CD4-positive, alpha-beta T cell treated with Interleukin-4 for 4 hours (primary cell): ENCODE measurements around the gene SLC22A8.
A peak's percentile ranks its signal among the peaks of the same experiment; 100 is the strongest.
"Not testable (repeated sequence)": the region's sequence is repeated elsewhere in the genome, so short reads cannot be mapped to it uniquely, and the experiment has no call there.

Experiments used
- DNase-seq: peaks from one replicate; pipeline ENCODE4 v3.0.0-alpha.2; 2020

The SLC22A8 gene, protein sequence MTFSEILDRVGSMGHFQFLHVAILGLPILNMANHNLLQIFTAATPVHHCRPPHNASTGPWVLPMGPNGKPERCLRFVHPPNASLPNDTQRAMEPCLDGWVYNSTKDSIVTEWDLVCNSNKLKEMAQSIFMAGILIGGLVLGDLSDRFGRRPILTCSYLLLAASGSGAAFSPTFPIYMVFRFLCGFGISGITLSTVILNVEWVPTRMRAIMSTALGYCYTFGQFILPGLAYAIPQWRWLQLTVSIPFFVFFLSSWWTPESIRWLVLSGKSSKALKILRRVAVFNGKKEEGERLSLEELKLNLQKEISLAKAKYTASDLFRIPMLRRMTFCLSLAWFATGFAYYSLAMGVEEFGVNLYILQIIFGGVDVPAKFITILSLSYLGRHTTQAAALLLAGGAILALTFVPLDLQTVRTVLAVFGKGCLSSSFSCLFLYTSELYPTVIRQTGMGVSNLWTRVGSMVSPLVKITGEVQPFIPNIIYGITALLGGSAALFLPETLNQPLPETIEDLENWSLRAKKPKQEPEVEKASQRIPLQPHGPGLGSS

GRCh38 chr11:63015521-63016215, at the start of gene SLC22A8:
SLC22A8 (minus strand) TSS chr11:63015841; CDS start chr11:63014958, 883 bp downstream.
- DNase-seq = no peak

- not testable (repeated sequence) for DNase-seq
These were observed 30.6 kb upstream of the SLC22A8 start for GRCh38 chr11:63046203-63046602.

- DNase-seq = no peak
These were observed 27.0 kb upstream of the SLC22A8 start for GRCh38 chr11:63042596-63042995.

GRCh38 chr11:63032457-63032856, 16.8 kb upstream of the SLC22A8 start:
- DNase-seq = no peak

- peak; percentile 68 for DNase-seq
These were observed 8.4 kb upstream of the SLC22A8 start for GRCh38 chr11:63023841-63024648.

DNA sequence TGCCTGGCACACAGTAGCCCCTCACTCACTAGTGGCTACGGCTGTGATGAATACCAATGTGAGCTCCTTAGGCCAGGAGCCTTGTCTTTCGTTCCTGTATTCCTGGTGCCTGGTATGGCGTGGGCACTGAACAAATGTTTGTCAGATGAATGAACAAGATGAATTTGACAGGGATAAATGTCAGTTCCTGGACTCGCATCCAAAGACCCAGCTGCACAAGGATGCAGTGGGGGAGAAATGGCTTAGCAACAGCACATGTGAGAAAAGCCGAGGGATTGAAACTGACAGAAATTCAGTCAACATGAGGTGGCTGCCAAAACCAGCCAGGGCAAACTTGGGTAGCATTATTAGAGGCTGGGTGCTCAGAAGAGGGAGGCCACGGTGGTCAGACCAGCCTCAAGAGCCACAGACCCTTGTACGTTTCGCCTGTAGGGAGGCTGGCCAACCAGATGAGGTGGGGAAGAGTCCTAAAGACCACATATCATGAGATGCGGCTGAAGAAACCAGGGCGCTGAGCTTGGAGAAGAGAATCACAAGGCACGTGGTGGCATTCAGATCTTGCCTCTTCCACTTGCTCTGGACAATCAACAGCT, 7.7 kb upstream of the SLC22A8 start:
- DNase-seq = no peak

GRCh38 chr11:63022441-63022840, 6.8 kb upstream of the SLC22A8 start:
- no peak for DNase-seq

GRCh38 chr11:63020671-63021291, 5.1 kb upstream of the SLC22A8 start:
- DNase-seq = no peak

- no peak for DNase-seq
These were observed 3.9 kb upstream of the SLC22A8 start for GRCh38 chr11:63019506-63019905.

DNA sequence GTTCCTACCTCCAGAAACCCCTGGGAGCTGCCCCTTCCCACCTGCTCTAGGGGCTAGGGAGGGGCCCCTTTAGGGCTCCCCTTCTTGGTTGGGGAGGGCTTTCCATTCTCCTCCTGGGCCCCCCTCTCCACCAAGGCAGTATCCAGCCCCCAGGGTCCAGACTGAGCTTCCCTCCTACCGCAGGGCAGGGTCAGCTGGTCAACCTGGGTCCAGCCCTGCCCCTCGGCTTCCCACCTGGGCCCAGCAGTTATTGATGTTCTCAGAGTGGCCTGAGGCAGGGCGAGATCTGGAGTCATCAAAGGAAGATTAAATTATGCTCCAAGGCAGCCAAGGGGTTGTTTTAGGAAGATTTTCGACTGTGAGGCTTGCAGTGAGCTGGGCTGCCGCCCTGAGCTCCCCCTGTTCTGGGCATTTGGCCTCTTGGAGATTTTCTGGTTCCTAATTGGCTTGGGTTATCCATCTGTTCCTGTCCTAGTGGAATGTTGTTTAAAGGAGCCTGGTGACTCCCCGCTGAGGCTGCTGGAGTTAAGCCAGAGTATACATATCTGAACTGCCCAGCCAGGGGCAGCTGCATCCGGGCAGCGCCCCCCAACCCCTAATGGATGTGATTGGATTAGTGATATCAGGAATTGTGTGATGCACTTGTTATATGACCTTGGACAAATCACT, 1.8 kb upstream of the SLC22A8 start:
- no peak for DNase-seq

DNA sequence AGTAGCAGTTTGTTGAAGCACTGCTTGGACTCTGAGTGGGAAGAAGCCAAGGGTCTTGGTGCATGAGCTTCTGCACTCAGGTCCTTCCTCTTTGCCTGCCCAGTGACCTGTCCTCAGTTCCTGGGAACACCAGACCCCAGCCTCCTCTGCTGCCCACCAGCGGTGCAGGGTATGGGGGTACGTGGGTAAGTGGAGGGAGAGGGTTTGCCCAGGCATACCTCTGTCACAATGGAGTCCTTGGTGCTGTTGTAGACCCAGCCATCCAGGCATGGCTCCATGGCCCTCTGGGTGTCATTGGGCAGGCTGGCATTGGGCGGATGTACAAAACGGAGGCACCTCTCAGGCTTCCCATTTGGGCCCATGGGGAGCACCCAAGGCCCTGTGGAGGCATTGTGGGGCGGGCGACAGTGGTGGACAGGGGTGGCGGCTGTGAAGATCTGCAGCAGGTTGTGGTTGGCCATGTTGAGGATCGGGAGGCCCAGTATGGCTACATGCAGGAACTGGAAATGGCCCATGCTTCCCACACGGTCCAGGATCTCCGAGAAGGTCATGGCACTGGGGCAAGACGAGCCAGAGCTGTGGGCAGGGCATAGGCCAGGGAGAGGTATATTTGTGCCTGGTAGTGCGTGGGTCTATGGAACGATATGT, 1.1 kb downstream of the SLC22A8 start:
- no peak for DNase-seq

DNA sequence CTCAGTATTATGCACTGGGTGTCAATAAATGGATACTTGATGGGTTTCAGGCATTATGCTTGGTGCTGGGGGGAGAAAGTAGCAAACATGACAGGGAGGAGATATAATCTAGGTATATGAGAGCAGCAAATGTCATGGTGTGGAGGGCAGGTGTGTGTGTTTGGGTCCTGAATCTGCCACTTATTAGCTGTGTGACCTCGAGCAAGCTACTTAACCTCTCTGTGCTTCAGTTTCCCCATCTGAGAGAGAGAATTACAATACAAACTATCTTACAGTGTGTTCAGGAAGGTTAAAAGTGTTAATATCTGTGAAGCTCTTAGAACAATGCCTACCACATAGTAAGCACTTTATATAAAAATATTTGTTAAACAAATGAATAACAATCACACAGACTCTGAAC, 2.8 kb downstream of the SLC22A8 start:
- DNase-seq = no peak

DNA sequence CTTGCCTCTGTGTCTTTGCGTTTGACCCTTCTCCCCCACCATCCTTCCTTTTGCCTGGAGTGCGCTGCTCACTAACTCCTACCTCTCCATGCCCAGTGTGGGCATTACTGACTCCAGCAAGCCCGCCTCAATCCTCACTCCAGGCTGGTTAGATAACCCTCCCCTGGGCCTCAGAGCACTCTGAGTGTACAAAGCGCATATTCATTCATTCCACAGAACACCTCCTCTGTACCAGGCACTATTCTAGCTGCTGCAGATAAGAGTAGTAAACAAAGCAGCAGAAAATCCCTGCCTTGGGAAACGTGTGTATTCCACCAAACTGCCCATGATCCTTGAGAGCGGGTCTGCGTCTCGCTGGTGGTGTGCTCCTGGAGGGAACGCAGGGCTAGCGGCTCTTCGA, 3.2 kb downstream of the SLC22A8 start:
- DNase-seq = no peak

- no peak for DNase-seq
These were observed 4.7 kb downstream of the SLC22A8 start for GRCh38 chr11:63010934-63011439.

DNA sequence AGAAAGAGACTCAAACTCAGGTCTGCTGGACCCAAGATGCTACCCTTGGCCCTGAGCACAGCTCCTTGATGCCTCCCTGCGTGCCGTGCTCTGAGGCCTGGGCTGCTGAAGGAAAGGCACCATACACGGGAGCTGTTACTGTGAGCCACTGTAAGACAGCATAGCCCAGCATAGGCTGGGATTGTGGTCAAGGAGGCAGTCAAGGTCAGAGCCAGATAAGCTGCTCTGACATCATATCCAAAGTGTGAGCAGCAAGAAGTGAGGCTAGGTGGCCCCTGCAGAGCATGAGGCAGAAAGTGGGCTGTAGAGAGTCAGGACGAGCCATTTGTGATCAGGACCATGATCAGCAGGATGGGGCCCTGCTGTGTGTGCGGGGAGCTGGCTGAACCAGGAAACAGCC, 7.7 kb downstream of the SLC22A8 start:
- no peak for DNase-seq

DNA sequence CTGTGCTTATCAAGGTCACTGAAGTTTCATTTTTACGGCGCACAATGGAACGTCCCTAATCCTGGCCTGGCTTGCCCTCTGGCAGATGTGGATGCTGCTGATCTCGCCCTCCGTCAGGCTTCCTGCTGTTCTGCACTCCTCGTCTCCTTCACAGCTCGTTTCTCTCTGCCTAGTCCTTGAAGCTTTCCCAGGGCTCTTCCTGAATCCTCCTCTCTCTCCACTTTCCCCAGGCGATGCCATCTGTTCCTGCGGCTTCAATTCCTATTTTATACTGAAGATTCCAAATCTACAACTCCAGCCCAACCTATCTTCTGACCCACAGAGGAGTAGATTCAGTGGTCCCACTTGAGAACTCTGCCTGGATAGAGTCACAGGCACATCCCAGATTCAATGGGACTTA, 14.2 kb downstream of the SLC22A8 start:
- DNase-seq = no peak

GRCh38 chr11:62999649-63000048, 16.0 kb downstream of the SLC22A8 start:
- no peak for DNase-seq

GRCh38 chr11:62999156-62999555, 16.5 kb downstream of the SLC22A8 start:
- no peak for DNase-seq

- no peak for DNase-seq
These were observed 19.4 kb downstream of the SLC22A8 start for GRCh38 chr11:62996271-62996670.

GRCh38 chr11:62994775-62995174, 20.9 kb downstream of the SLC22A8 start:
- DNase-seq = no peak

GRCh38 chr11:62988276-62988675, 27.4 kb downstream of the SLC22A8 start:
- no peak for DNase-seq
